IPS-20b (cell line): Measurements from ENCODE around the gene SEMA6A.

Experiments
- H3K27ac ChIP-seq: one replicate; pipeline ENCODE4 v1.5.1; 2013; ENCODE audit warnings: low read length
- H3K27me3 ChIP-seq: 2 replicates; pipeline ENCODE4 v1.6.1; 2013; ENCODE audit warnings: mild to moderate bottlenecking, low read length, inconsistent platforms; ENCODE audit not compliant: insufficient read depth
- H3K36me3 ChIP-seq: 2 replicates; pipeline ENCODE4 v1.6.1; 2013; ENCODE audit warnings: low read depth, mild to moderate bottlenecking, inconsistent platforms, low read length, moderate library complexity; ENCODE audit not compliant: insufficient read depth
- H3K4me1 ChIP-seq: 2 replicates; pipeline ENCODE4 v1.6.1; 2013; ENCODE audit warnings: mild to moderate bottlenecking, control low read depth, inconsistent platforms, low read length, moderate library complexity; ENCODE audit not compliant: insufficient read depth
- H3K4me3 ChIP-seq: 2 replicates; pipeline ENCODE4 v1.5.1; 2013; ENCODE audit warnings: mild to moderate bottlenecking, low read length, inconsistent platforms
- H3K9ac ChIP-seq: 2 replicates; pipeline ENCODE4 v1.6.1; 2013; ENCODE audit warnings: low read depth, mild to moderate bottlenecking, inconsistent platforms, low read length, moderate library complexity
- H3K9me3 ChIP-seq: 2 replicates; pipeline ENCODE4 v1.6.1; 2013; ENCODE audit warnings: mild to moderate bottlenecking, low read depth, low read length, inconsistent platforms; ENCODE audit not compliant: insufficient read depth

The SEMA6A gene

GRCh38 chr5:116563736-116564308 lies 10.8 kb downstream of the SEMA6A start:
- peak overlapping the region; percentile 16; the same call in 1 of the 2 replicates for H3K9ac ChIP-seq
- H3K4me1 ChIP-seq, result peaks cover 93% of the 10 kb centered on the region
- no peaks in the 10 kb centered on the region for H3K9me3 ChIP-seq
- peaks cover 39% of the 10 kb centered on the region for H3K36me3 ChIP-seq
- H3K27me3 ChIP-seq, result no peaks in the 10 kb centered on the region
- no peak overlapping the region for H3K27ac ChIP-seq
- H3K4me3 ChIP-seq, result peak overlapping the region; percentile 17; the same call in 1 of the 2 replicates

GRCh38 chr5:116562669-116563068 lies 12.0 kb downstream of the SEMA6A start:
- peaks cover 27% of the 10 kb centered on the region for H3K36me3 ChIP-seq
- H3K9ac ChIP-seq, result no peak overlapping the region
- 0 out of 2 replicates have a peak overlapping the region, but pooled peaks have one; percentile 7 for H3K4me3 ChIP-seq
- no peaks in the 10 kb centered on the region for H3K27me3 ChIP-seq
- no peak overlapping the region for H3K27ac ChIP-seq
- peaks cover 90% of the 10 kb centered on the region for H3K4me1 ChIP-seq
- H3K9me3 ChIP-seq, result no peaks in the 10 kb centered on the region

- peaks cover 20% of the 10 kb centered on the region for H3K36me3 ChIP-seq
- H3K9ac ChIP-seq, result no peak overlapping the region
- peaks cover 86% of the 10 kb centered on the region for H3K4me1 ChIP-seq
- peak overlapping the region; percentile 8; the same call in 1 of the 2 replicates for H3K4me3 ChIP-seq
- no peak overlapping the region for H3K27ac ChIP-seq
- no peaks in the 10 kb centered on the region for H3K27me3 ChIP-seq
- no peaks in the 10 kb centered on the region for H3K9me3 ChIP-seq
These were observed 13.0 kb downstream of the SEMA6A start for GRCh38 chr5:116561658-116562057.

- H3K4me1 ChIP-seq, result peaks cover 86% of the 10 kb centered on the region
- peak overlapping the region; percentile 17; the same call in 1 of the 2 replicates for H3K9ac ChIP-seq
- peak overlapping the region; percentile 31 for H3K4me3 ChIP-seq
- H3K27me3 ChIP-seq, result no peaks in the 10 kb centered on the region
- H3K27ac ChIP-seq, result no peak overlapping the region
- H3K36me3 ChIP-seq, result peaks cover 11% of the 10 kb centered on the region; the same call in 1 of the 2 replicates
- H3K9me3 ChIP-seq, result no peaks in the 10 kb centered on the region
These were observed 14.9 kb downstream of the SEMA6A start for GRCh38 chr5:116559673-116560164.

GRCh38 chr5:116559239-116559638 lies 15.4 kb downstream of the SEMA6A start:
- no peaks in the 10 kb centered on the region for H3K27me3 ChIP-seq
- peak overlapping the region; percentile 32 for H3K4me3 ChIP-seq
- H3K36me3 ChIP-seq, result peaks cover 9% of the 10 kb centered on the region; the same call in 1 of the 2 replicates
- no peak overlapping the region for H3K27ac ChIP-seq
- H3K9me3 ChIP-seq, result no peaks in the 10 kb centered on the region
- peaks cover 86% of the 10 kb centered on the region for H3K4me1 ChIP-seq
- peak overlapping the region; percentile 26; the same call in 1 of the 2 replicates for H3K9ac ChIP-seq

GRCh38 chr5:116557669-116558271 lies 16.9 kb downstream of the SEMA6A start:
- H3K4me1 ChIP-seq, result peaks cover 86% of the 10 kb centered on the region

GRCh38 chr5:116554764-116555163 lies 19.9 kb downstream of the SEMA6A start:
- H3K27me3 ChIP-seq, result no peaks in the 10 kb centered on the region
- H3K9me3 ChIP-seq, result no peaks in the 10 kb centered on the region
- 0 out of 2 replicates have a peak overlapping the region, but pooled peaks have one; percentile 6 for H3K4me3 ChIP-seq
- peaks cover 10% of the 10 kb centered on the region for H3K36me3 ChIP-seq
- no peak overlapping the region for H3K27ac ChIP-seq
- no peak overlapping the region for H3K9ac ChIP-seq
- H3K4me1 ChIP-seq, result peaks cover 77% of the 10 kb centered on the region

More at GRCh38 chr5:116557669-116558271, 16.9 kb downstream of the SEMA6A start:
- Histone ChIP-seq H3K9ac (no peak overlapping the region), H3K36me3 (no peaks in the 10 kb centered on the region; the same call in 1 of the 2 replicates), H3K4me3 (no peak overlapping the region), H3K27me3 (no peaks in the 10 kb centered on the region), H3K27ac (no peak overlapping the region), H3K9me3 (no peaks in the 10 kb centered on the region)

GRCh38 chr5:116553366-116553765 lies 21.3 kb downstream of the SEMA6A start:
- Histone ChIP-seq H3K36me3 (peaks cover 13% of the 10 kb centered on the region), H3K4me3 (no peak overlapping the region), H3K27ac (no peak overlapping the region), H3K9ac (no peak overlapping the region), H3K27me3 (no peaks in the 10 kb centered on the region), H3K4me1 (peaks cover 69% of the 10 kb centered on the region), H3K9me3 (no peaks in the 10 kb centered on the region)

- peaks cover 14% of the 10 kb centered on the region; the same call in 1 of the 2 replicates for H3K9me3 ChIP-seq
- H3K9ac ChIP-seq, result no peak overlapping the region
- H3K27ac ChIP-seq, result no peak overlapping the region
- H3K27me3 ChIP-seq, result no peaks in the 10 kb centered on the region
- H3K4me1 ChIP-seq, result peaks cover 46% of the 10 kb centered on the region
- H3K4me3 ChIP-seq, result no peak overlapping the region
- peaks cover 31% of the 10 kb centered on the region for H3K36me3 ChIP-seq
These were observed 24.5 kb downstream of the SEMA6A start for GRCh38 chr5:116550082-116550481.

GRCh38 chr5:116546743-116547124 lies 27.9 kb downstream of the SEMA6A start:
- no peak overlapping the region for H3K4me3 ChIP-seq
- H3K4me1 ChIP-seq, result peaks cover 19% of the 10 kb centered on the region
- no peak overlapping the region for H3K27ac ChIP-seq
- no peak overlapping the region for H3K9ac ChIP-seq
- peaks cover 41% of the 10 kb centered on the region for H3K36me3 ChIP-seq
- H3K9me3 ChIP-seq, result peaks cover 14% of the 10 kb centered on the region; the same call in 1 of the 2 replicates
- no peaks in the 10 kb centered on the region for H3K27me3 ChIP-seq

- Histone ChIP-seq H3K4me3 (no peak overlapping the region), H3K4me1 (peaks cover 13% of the 10 kb centered on the region), H3K9me3 (peaks cover 14% of the 10 kb centered on the region; the same call in 1 of the 2 replicates), H3K27me3 (no peaks in the 10 kb centered on the region), H3K9ac (no peak overlapping the region), H3K36me3 (peaks cover 35% of the 10 kb centered on the region), H3K27ac (no peak overlapping the region)
These were observed 28.4 kb downstream of the SEMA6A start for GRCh38 chr5:116546033-116546742.
